HG03108 (cell line): ENCODE measurements around the gene MYO15B.

ENCODE experiments used
- ATAC-seq: cut with Tn5 transposase; IDR thresholded peaks from one replicate; pipeline ENCODE4 v1.9.1; 2021; ENCODE audit warnings: moderate library complexity; ENCODE audit not compliant: unreplicated experiment

Gene MYO15B

GRCh38 chr17:75601057-75601987, 13.7 kb downstream of the MYO15B start:
- ATAC-seq = no peak

GRCh38 chr17:75602644-75603043, 15.0 kb downstream of the MYO15B start:
- ATAC-seq = no peak

GRCh38 chr17:75603123-75603522, 15.5 kb downstream of the MYO15B start:
- no peak for ATAC-seq

GRCh38 chr17:75604034-75604695, 16.6 kb downstream of the MYO15B start:
- no peak for ATAC-seq

- ATAC-seq = no peak
Observed at GRCh38 chr17:75605790-75606189, 18.2 kb downstream of the MYO15B start.

- no peak for ATAC-seq
Observed at GRCh38 chr17:75607086-75607485, 19.5 kb downstream of the MYO15B start.

GRCh38 chr17:75610103-75610984, 22.7 kb downstream of the MYO15B start:
- ATAC-seq = no peak

- ATAC-seq = no peak
Observed at GRCh38 chr17:75611851-75612429, 24.3 kb downstream of the MYO15B start.

- ATAC-seq = no peak
Observed at GRCh38 chr17:75612906-75613626, 25.5 kb downstream of the MYO15B start.

- ATAC-seq = no peak
Observed at GRCh38 chr17:75614006-75614405, 26.4 kb downstream of the MYO15B start.

- no peak for ATAC-seq
Observed at GRCh38 chr17:75614556-75615270, 27.1 kb downstream of the MYO15B start.

GRCh38 chr17:75615301-75615700, 27.7 kb downstream of the MYO15B start:
- no peak for ATAC-seq

GRCh38 chr17:75616521-75617122, 29.0 kb downstream of the MYO15B start:
- no peak for ATAC-seq

GRCh38 chr17:75617218-75617617, 29.6 kb downstream of the MYO15B start:
- no peak for ATAC-seq

GRCh38 chr17:75617675-75618074, 30.1 kb downstream of the MYO15B start:
- no peak for ATAC-seq

GRCh38 chr17:75619506-75620431, 32.2 kb downstream of the MYO15B start:
- ATAC-seq = no peak

GRCh38 chr17:75621489-75621888, 33.9 kb downstream of the MYO15B start:
- ATAC-seq = no peak

GRCh38 chr17:75622076-75622475, 34.5 kb downstream of the MYO15B start:
- ATAC-seq = no peak
